Measurements from ENCODE around the gene OCSTAMP. TPM values are rescaled to one million over a fixed set of nuclear protein-coding genes. Genes with fewer than 3 reads are reported as not detected.

Gene OCSTAMP
- total RNA-seq, 1 experiment from 2014 or later, result not detected

DNA sequence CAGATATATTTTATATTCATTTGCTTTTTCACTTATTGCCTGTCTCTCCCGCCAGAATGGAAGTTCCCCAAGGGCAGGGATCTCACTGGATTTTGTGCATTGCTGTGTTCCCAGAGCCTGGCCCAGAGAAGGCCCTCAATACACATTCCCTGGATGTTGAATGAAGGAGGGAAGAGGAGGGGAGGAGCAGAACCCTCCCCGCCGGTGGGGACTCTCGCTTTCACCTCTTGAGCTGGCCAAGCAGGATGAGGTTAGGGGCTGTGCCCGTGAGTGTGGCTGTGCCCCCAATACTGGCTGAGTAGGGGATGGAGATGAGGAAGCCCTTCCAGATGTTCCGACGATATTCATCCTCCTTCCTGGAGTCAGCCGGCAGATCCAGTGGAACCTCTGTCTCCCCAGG is 45.5 kb upstream of the OCSTAMP start:
- ATAC-seq (no peak), DNase-seq (ENCODE audit: low read depth, low spot score) (no peak)
- Histone ChIP-seq H3K4me1 (ENCODE audit: control insufficient read depth, insufficient read depth, low read length) (no peaks in the 10 kb centered on the region), H3K36me3 (ENCODE audit: control insufficient read depth, insufficient read depth, low read length) (no peaks in the 10 kb centered on the region), H3K9me3 (ENCODE audit: control insufficient read depth, insufficient read depth, low read depth, low read length) (no peaks in the 10 kb centered on the region), H3K4me3 (ENCODE audit: low read depth in 2 of 2, low read length in 2 of 2) (no peak overlapping the region), H3K27me3 (ENCODE audit: control insufficient read depth, insufficient read depth, low read length) (0 out of 2 replicates have a peak, but pooled peaks cover 2% of the 10 kb centered on the region), H3K27ac (ENCODE audit: low read length) (no peak overlapping the region)
- intact Hi-C loops (cut with micrococcal nuclease; ENCODE audit: unreplicated experiment) (no loop called here), in situ Hi-C loops (cut with HindIII; ENCODE audit: low pct_unique_long_range_greater_than_20kb, low sequenced_read_pairs) (no loop called here)
- no peak for TF ChIP-seq POLR2AphosphoS5 (IDR thresholded peaks at IDR 0.05; ENCODE audit: low read depth, low read length)
- no peak for TF ChIP-seq TCF7L2 (IDR thresholded peaks at IDR 0.05; ENCODE audit: low read depth, low read length)
- TF ChIP-seq, protein P1, sequence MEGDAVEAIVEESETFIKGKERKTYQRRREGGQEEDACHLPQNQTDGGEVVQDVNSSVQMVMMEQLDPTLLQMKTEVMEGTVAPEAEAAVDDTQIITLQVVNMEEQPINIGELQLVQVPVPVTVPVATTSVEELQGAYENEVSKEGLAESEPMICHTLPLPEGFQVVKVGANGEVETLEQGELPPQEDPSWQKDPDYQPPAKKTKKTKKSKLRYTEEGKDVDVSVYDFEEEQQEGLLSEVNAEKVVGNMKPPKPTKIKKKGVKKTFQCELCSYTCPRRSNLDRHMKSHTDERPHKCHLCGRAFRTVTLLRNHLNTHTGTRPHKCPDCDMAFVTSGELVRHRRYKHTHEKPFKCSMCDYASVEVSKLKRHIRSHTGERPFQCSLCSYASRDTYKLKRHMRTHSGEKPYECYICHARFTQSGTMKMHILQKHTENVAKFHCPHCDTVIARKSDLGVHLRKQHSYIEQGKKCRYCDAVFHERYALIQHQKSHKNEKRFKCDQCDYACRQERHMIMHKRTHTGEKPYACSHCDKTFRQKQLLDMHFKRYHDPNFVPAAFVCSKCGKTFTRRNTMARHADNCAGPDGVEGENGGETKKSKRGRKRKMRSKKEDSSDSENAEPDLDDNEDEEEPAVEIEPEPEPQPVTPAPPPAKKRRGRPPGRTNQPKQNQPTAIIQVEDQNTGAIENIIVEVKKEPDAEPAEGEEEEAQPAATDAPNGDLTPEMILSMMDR (IDR thresholded peaks at IDR 0.05), result no peak
- TF ChIP-seq, protein P2, sequence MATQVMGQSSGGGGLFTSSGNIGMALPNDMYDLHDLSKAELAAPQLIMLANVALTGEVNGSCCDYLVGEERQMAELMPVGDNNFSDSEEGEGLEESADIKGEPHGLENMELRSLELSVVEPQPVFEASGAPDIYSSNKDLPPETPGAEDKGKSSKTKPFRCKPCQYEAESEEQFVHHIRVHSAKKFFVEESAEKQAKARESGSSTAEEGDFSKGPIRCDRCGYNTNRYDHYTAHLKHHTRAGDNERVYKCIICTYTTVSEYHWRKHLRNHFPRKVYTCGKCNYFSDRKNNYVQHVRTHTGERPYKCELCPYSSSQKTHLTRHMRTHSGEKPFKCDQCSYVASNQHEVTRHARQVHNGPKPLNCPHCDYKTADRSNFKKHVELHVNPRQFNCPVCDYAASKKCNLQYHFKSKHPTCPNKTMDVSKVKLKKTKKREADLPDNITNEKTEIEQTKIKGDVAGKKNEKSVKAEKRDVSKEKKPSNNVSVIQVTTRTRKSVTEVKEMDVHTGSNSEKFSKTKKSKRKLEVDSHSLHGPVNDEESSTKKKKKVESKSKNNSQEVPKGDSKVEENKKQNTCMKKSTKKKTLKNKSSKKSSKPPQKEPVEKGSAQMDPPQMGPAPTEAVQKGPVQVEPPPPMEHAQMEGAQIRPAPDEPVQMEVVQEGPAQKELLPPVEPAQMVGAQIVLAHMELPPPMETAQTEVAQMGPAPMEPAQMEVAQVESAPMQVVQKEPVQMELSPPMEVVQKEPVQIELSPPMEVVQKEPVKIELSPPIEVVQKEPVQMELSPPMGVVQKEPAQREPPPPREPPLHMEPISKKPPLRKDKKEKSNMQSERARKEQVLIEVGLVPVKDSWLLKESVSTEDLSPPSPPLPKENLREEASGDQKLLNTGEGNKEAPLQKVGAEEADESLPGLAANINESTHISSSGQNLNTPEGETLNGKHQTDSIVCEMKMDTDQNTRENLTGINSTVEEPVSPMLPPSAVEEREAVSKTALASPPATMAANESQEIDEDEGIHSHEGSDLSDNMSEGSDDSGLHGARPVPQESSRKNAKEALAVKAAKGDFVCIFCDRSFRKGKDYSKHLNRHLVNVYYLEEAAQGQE (IDR thresholded peaks at IDR 0.05; ENCODE audit: insufficient read depth in 1 of 2, low read depth in 2 of 2, low read length in 1 of 2), result no peak
- no peak for TF ChIP-seq SIN3A (IDR thresholded peaks at IDR 0.05; ENCODE audit: borderline replicate concordance, insufficient read depth, low read depth, low read length)
- BruUV-seq (replicated peaks), result no TSS peak
- POLR2A ChIA-PET, result no interaction called here
- CTCF ChIA-PET, result no interaction called here

DNA sequence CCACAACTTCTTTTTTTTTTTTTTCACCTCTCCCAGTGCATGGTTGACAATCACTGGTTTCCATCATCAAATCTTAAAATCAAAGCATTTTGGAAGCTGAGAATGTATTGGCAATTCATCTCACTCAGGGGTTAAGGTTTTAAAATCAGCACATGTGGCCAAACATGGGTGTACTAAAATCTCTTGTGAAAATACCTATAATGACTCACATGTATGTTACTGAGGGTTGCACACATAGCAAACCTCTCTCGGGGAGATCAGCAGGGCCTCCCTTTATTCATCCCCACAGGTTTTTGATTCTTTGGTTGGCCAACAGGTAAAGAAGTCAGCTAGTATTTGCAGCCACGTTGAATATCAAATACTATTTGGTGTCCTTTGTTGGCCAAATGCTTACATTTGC is 44.3 kb upstream of the OCSTAMP start:
- Histone ChIP-seq H3K9me3 (ENCODE audit: control insufficient read depth, insufficient read depth, low read depth, low read length) (no peaks in the 10 kb centered on the region), H3K27me3 (ENCODE audit: control insufficient read depth, insufficient read depth, low read length) (0 out of 2 replicates have a peak, but pooled peaks cover 2% of the 10 kb centered on the region), H3K4me1 (ENCODE audit: control insufficient read depth, insufficient read depth, low read length) (no peaks in the 10 kb centered on the region), H3K4me3 (ENCODE audit: low read depth in 2 of 2, low read length in 2 of 2) (no peak overlapping the region), H3K36me3 (ENCODE audit: control insufficient read depth, insufficient read depth, low read length) (no peaks in the 10 kb centered on the region), H3K27ac (ENCODE audit: low read length) (no peak overlapping the region)
- in situ Hi-C loops (cut with HindIII; ENCODE audit: low pct_unique_long_range_greater_than_20kb, low sequenced_read_pairs) (no loop called here), intact Hi-C loops (cut with micrococcal nuclease; ENCODE audit: unreplicated experiment) (no loop called here)
- CTCF ChIA-PET, result no interaction called here
- POLR2A ChIA-PET, result no interaction called here
- no peak for DNase-seq (ENCODE audit: low read depth, low spot score)
- no TSS peak for BruUV-seq (replicated peaks)
- no peak for ATAC-seq
- TF ChIP-seq POLR2AphosphoS5 (IDR thresholded peaks at IDR 0.05; ENCODE audit: low read depth, low read length), result no peak
- no peak for TF ChIP-seq TCF7L2 (IDR thresholded peaks at IDR 0.05; ENCODE audit: low read depth, low read length)
- TF ChIP-seq, protein P2 (IDR thresholded peaks at IDR 0.05; ENCODE audit: insufficient read depth in 1 of 2, low read depth in 2 of 2, low read length in 1 of 2), result no peak
- no peak for TF ChIP-seq SIN3A (IDR thresholded peaks at IDR 0.05; ENCODE audit: borderline replicate concordance, insufficient read depth, low read depth, low read length)
- TF ChIP-seq, protein P1 (IDR thresholded peaks at IDR 0.05), result no peak

Measured in Panc1 (cell line).